Measurements from ENCODE around the gene PSMB10. TPM values are rescaled to one million over a fixed set of nuclear protein-coding genes. Genes with fewer than 3 reads are reported as not detected.
A peak's percentile ranks its signal among the peaks of the same experiment; 100 is the strongest.

The PSMB10 gene
- total RNA-seq, 1 donor from 2014 or later = 35.8 TPM

DNA sequence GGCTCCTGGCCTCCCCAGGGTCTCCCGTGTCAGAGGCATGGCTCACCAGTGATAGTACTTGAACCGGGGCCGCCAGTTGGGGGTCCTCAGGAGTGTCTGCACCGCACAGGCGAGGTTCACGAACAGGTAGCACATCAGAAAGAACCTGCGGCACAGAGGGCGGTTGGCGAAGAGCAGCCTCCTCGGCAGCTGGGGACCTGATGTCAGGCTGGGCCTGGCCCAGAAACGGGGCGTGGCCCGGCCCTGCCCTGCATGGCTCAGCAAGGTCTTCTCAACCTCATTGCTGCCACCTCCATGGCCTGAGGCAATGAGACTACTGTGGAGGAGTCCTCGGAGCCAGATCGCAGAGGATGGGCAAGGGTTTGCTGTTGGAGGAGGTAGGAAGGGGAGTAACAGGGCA lies 11.4 kb upstream of the PSMB10 start:
- no peak for DNase-seq (ENCODE audit: low read depth)
- Histone ChIP-seq H2AFZ (ENCODE audit: low read depth, low read length) (no peak overlapping the region), H3K36me3 (ENCODE audit: insufficient read depth, low read length) (peaks cover 32% of the 10 kb centered on the region), H3K9me3 (ENCODE audit: insufficient read depth, low read depth, low read length) (no peaks in the 10 kb centered on the region), H3K4me3 (ENCODE audit: insufficient read depth, low read depth, low read length) (no peak overlapping the region), H3K27me3 (ENCODE audit: insufficient read depth, low read length) (no peaks in the 10 kb centered on the region), H3K79me2 (ENCODE audit: insufficient read depth, low read length) (peaks cover 7% of the 10 kb centered on the region), H3K27ac (ENCODE audit: low read depth, low read length) (no peak overlapping the region), H3K9ac (ENCODE audit: low read length) (no peak overlapping the region), H3K4me1 (ENCODE audit: insufficient read depth, low read length) (peaks cover 15% of the 10 kb centered on the region), H4K20me1 (ENCODE audit: insufficient read depth, low read length) (peaks cover 89% of the 10 kb centered on the region), H3K4me2 (ENCODE audit: low read length) (no peak overlapping the region)
- H3K27ac Mint-ChIP-seq (ENCODE audit: unreplicated experiment) = peak overlapping the region; percentile 41
- H3K4me1 Mint-ChIP-seq (ENCODE audit: low read depth, unreplicated experiment) = no peaks in the 10 kb centered on the region
- H3K36me3 Mint-ChIP-seq (ENCODE audit: low read depth, unreplicated experiment) = peaks cover 12% of the 10 kb centered on the region
- FAIRE-seq = no peak
- TF ChIP-seq EZH2 (IDR thresholded peaks at IDR 0.05; ENCODE audit: insufficient read depth, low read length) (no peak), CTCF (IDR thresholded peaks at IDR 0.05; ENCODE audit: insufficient read depth, low read depth, low read length) (no peak)
- H3K4me3 Mint-ChIP-seq (ENCODE audit: unreplicated experiment) = no peak overlapping the region
- no peaks in the 10 kb centered on the region for H3K27me3 Mint-ChIP-seq (ENCODE audit: low read depth, unreplicated experiment)
- H3K9me3 Mint-ChIP-seq (ENCODE audit: unreplicated experiment) = no peaks in the 10 kb centered on the region

DNA sequence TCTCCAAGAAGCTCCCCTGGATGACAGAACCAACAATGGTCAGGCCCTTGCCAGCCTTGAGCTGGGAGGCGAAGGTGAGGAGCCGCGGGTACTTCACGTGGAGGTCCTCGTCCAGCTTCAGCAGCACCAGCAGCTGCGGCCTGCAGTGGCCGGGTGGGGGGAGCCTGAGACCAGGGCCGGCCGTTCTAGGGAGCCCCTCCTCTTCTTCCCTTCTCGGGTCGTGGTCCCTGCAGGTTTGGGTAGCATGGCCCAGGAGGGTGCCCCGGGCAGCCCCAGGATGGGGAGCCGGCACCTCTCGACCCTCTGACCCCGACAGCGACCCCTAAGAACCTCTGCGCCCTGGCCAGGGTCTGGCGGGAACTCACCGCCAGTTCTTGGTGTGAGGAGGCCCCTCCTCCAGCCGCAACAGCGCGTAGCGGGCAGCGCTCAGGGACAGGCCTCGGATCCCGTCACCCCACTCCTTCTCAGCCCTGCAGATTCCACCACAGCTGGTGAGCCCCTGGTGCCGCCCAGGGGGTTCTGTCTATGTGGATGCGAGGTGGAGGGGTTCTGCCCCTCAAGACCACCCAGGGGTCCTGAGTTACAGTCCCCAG lies 10.4 kb upstream of the PSMB10 start:
- H2AFZ ChIP-seq (ENCODE audit: low read depth, low read length) = no peak overlapping the region
- Mint-ChIP-seq H3K36me3 (ENCODE audit: low read depth, unreplicated experiment) (peaks cover 10% of the 10 kb centered on the region), H3K27me3 (ENCODE audit: low read depth, unreplicated experiment) (no peaks in the 10 kb centered on the region), H3K27ac (ENCODE audit: unreplicated experiment) (no peak overlapping the region), H3K9me3 (ENCODE audit: unreplicated experiment) (no peaks in the 10 kb centered on the region), H3K4me1 (ENCODE audit: low read depth, unreplicated experiment) (no peaks in the 10 kb centered on the region), H3K4me3 (ENCODE audit: unreplicated experiment) (no peak overlapping the region)
- no peaks in the 10 kb centered on the region for H3K27me3 ChIP-seq (ENCODE audit: insufficient read depth, low read length)
- no peak overlapping the region for H3K27ac ChIP-seq (ENCODE audit: low read depth, low read length)
- peaks cover 95% of the 10 kb centered on the region for H4K20me1 ChIP-seq (ENCODE audit: insufficient read depth, low read length)
- peaks cover 7% of the 10 kb centered on the region for H3K79me2 ChIP-seq (ENCODE audit: insufficient read depth, low read length)
- H3K4me2 ChIP-seq (ENCODE audit: low read length) = no peak overlapping the region
- no peak for TF ChIP-seq EZH2 (IDR thresholded peaks at IDR 0.05; ENCODE audit: insufficient read depth, low read length)
- TF ChIP-seq CTCF (IDR thresholded peaks at IDR 0.05; ENCODE audit: insufficient read depth, low read depth, low read length) = no peak
- peaks cover 38% of the 10 kb centered on the region for H3K36me3 ChIP-seq (ENCODE audit: insufficient read depth, low read length)
- no peaks in the 10 kb centered on the region for H3K9me3 ChIP-seq (ENCODE audit: insufficient read depth, low read depth, low read length)
- no peak overlapping the region for H3K4me3 ChIP-seq (ENCODE audit: insufficient read depth, low read depth, low read length)
- no peak overlapping the region for H3K9ac ChIP-seq (ENCODE audit: low read length)
- FAIRE-seq = no peak
- no peak for DNase-seq (ENCODE audit: low read depth)
- H3K4me1 ChIP-seq (ENCODE audit: insufficient read depth, low read length) = peaks cover 15% of the 10 kb centered on the region

DNA sequence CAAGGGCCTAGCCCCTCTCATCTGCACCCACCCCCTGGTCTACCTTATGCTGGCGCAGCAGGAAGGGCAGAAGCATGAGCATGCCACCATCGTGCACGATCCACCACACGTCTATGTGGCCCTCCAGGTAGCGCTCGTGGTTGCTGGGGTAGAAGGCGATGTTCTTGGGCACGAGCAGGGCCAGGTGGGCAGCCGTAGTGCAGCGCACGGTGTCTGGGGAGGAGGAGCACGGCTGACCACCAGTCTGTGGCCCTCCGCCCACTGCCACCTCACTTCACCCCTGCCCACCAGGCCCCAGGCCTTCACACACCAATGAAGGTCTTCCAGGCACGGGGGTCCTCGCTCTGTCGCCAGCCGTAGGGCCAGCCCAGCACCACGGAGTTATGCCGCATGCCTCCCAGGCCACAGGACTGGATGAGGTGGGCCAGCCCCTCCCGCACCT lies 9.5 kb upstream of the PSMB10 start:
- no peak overlapping the region for H3K27ac ChIP-seq (ENCODE audit: low read depth, low read length)
- peaks cover 15% of the 10 kb centered on the region for H3K36me3 Mint-ChIP-seq (ENCODE audit: low read depth, unreplicated experiment)
- no peak overlapping the region for H3K4me3 Mint-ChIP-seq (ENCODE audit: unreplicated experiment)
- peak overlapping the region; percentile 34 for H3K27ac Mint-ChIP-seq (ENCODE audit: unreplicated experiment)
- H4K20me1 ChIP-seq (ENCODE audit: insufficient read depth, low read length) = peaks cover 94% of the 10 kb centered on the region
- no peaks in the 10 kb centered on the region for H3K9me3 Mint-ChIP-seq (ENCODE audit: unreplicated experiment)
- H3K27me3 ChIP-seq (ENCODE audit: insufficient read depth, low read length) = no peaks in the 10 kb centered on the region
- peaks cover 15% of the 10 kb centered on the region for H3K4me1 ChIP-seq (ENCODE audit: insufficient read depth, low read length)
- no peaks in the 10 kb centered on the region for H3K27me3 Mint-ChIP-seq (ENCODE audit: low read depth, unreplicated experiment)
- no peak overlapping the region for H2AFZ ChIP-seq (ENCODE audit: low read depth, low read length)
- peaks cover 37% of the 10 kb centered on the region for H3K36me3 ChIP-seq (ENCODE audit: insufficient read depth, low read length)
- H3K4me3 ChIP-seq (ENCODE audit: insufficient read depth, low read depth, low read length) = no peak overlapping the region
- no peak for DNase-seq (ENCODE audit: low read depth)
- no peak for TF ChIP-seq EZH2 (IDR thresholded peaks at IDR 0.05; ENCODE audit: insufficient read depth, low read length)
- no peak overlapping the region for H3K4me2 ChIP-seq (ENCODE audit: low read length)
- no peak overlapping the region for H3K9ac ChIP-seq (ENCODE audit: low read length)
- peaks cover 7% of the 10 kb centered on the region for H3K79me2 ChIP-seq (ENCODE audit: insufficient read depth, low read length)
- FAIRE-seq = no peak
- no peaks in the 10 kb centered on the region for H3K9me3 ChIP-seq (ENCODE audit: insufficient read depth, low read depth, low read length)
- no peaks in the 10 kb centered on the region for H3K4me1 Mint-ChIP-seq (ENCODE audit: low read depth, unreplicated experiment)
